ENCODE results near the gene KANTR. TPM values are rescaled to one million over a fixed set of nuclear protein-coding genes. Genes with fewer than 3 reads are reported as not detected.
"Not testable (repeated sequence)": the region's sequence is repeated elsewhere in the genome, so short reads cannot be mapped to it uniquely, and the experiment has no call there.

Gene KANTR
- total and polyA plus RNA-seq, 4 experiments from 2014 or later = 1.6 to 23.4 (median 11.6) TPM

GRCh38 chrX:53159184-53159583 is 65.2 kb downstream of the KANTR start:
- no peak overlapping the region for H3K27ac ChIP-seq (ENCODE audit: low read depth, low read length)
- Mint-ChIP-seq H3K4me1 (peaks cover 0 to 2% (median 0%) of the 10 kb centered on the region in 4 donors), H3K27ac (no peak overlapping the region), H3K4me3 (no peak overlapping the region), H3K36me3 (peaks cover 0 to 29% of the 10 kb centered on the region in 2 donors), H3K9me3 (no peaks in the 10 kb centered on the region), H3K27me3 (no peaks in the 10 kb centered on the region)
- H3K4me1 ChIP-seq (ENCODE audit: insufficient read depth, low read length) = no peaks in the 10 kb centered on the region
- CTCF ChIA-PET (ENCODE audit: partially characterized antibody) = no interaction called here
- no peaks in the 10 kb centered on the region for H3K9me3 ChIP-seq (ENCODE audit: control insufficient read depth in 1 of 2, low read length in 2 of 2)
- intact Hi-C loops (cut with micrococcal nuclease) = no loop called here
- POLR2A ChIA-PET (ENCODE audit: partially characterized antibody) = no interaction called here
- H3K4me3 ChIP-seq (ENCODE audit: low read length in 2 of 2) = no peak overlapping the region
- no peak for DNase-seq
- no peaks in the 10 kb centered on the region for H3K36me3 ChIP-seq (ENCODE audit: insufficient read depth, low read length)
- no peaks in the 10 kb centered on the region for H3K27me3 ChIP-seq (ENCODE audit: insufficient read depth, low read length)

- peaks cover 0 to 29% of the 10 kb centered on the region in 2 donors for H3K36me3 Mint-ChIP-seq
- no peak overlapping the region for H3K4me3 Mint-ChIP-seq
- H3K4me1 ChIP-seq (ENCODE audit: insufficient read depth, low read length) = no peaks in the 10 kb centered on the region
- ChIA-PET CTCF (ENCODE audit: partially characterized antibody) (no interaction called here), POLR2A (ENCODE audit: partially characterized antibody) (no interaction called here)
- H3K4me1 Mint-ChIP-seq = peaks cover 0 to 2% (median 0%) of the 10 kb centered on the region in 4 donors
- no peaks in the 10 kb centered on the region for H3K9me3 Mint-ChIP-seq
- no peaks in the 10 kb centered on the region for H3K36me3 ChIP-seq (ENCODE audit: insufficient read depth, low read length)
- H3K4me3 ChIP-seq (ENCODE audit: low read length in 2 of 2) = no peak overlapping the region
- no peak overlapping the region for H3K27ac ChIP-seq (ENCODE audit: low read depth, low read length)
- no peaks in the 10 kb centered on the region for H3K27me3 ChIP-seq (ENCODE audit: insufficient read depth, low read length)
- DNase-seq = no peak
- no peaks in the 10 kb centered on the region for H3K9me3 ChIP-seq (ENCODE audit: control insufficient read depth in 1 of 2, low read length in 2 of 2)
- intact Hi-C loops (cut with micrococcal nuclease) = no loop called here
- H3K27ac Mint-ChIP-seq = no peak overlapping the region
- no peaks in the 10 kb centered on the region for H3K27me3 Mint-ChIP-seq
These were observed 66.5 kb downstream of the KANTR start for GRCh38 chrX:53160297-53160983.

GRCh38 chrX:53163436-53163835 is 69.5 kb downstream of the KANTR start:
- H3K4me3 ChIP-seq (ENCODE audit: low read length in 2 of 2) = no peak overlapping the region
- H3K27me3 ChIP-seq (ENCODE audit: insufficient read depth, low read length) = no peaks in the 10 kb centered on the region
- H3K36me3 Mint-ChIP-seq = peaks cover 0 to 31% of the 10 kb centered on the region in 2 donors
- intact Hi-C loops (cut with micrococcal nuclease) = no loop called here
- no peaks in the 10 kb centered on the region for H3K27me3 Mint-ChIP-seq
- CTCF ChIA-PET (ENCODE audit: partially characterized antibody) = no interaction called here
- no peaks in the 10 kb centered on the region for H3K9me3 ChIP-seq (ENCODE audit: control insufficient read depth in 1 of 2, low read length in 2 of 2)
- no peaks in the 10 kb centered on the region for H3K4me1 ChIP-seq (ENCODE audit: insufficient read depth, low read length)
- H3K27ac Mint-ChIP-seq = no peak overlapping the region
- no peak for DNase-seq
- no peaks in the 10 kb centered on the region for H3K36me3 ChIP-seq (ENCODE audit: insufficient read depth, low read length)
- H3K4me3 Mint-ChIP-seq = no peak overlapping the region
- peaks cover 0 to 2% (median 0%) of the 10 kb centered on the region in 4 donors for H3K4me1 Mint-ChIP-seq
- H3K9me3 Mint-ChIP-seq = no peaks in the 10 kb centered on the region
- POLR2A ChIA-PET (ENCODE audit: partially characterized antibody) = no interaction called here
- no peak overlapping the region for H3K27ac ChIP-seq (ENCODE audit: low read depth, low read length)

- H3K27me3 Mint-ChIP-seq; H3K4me3 Mint-ChIP-seq; H3K27ac ChIP-seq (ENCODE audit: low read depth, low read length); H3K4me3 ChIP-seq (ENCODE audit: low read length in 2 of 2); CTCF ChIA-PET (ENCODE audit: partially characterized antibody); H3K9me3 Mint-ChIP-seq; H3K9me3 ChIP-seq (ENCODE audit: control insufficient read depth in 1 of 2, low read length in 2 of 2); intact Hi-C loops (cut with micrococcal nuclease); H3K27ac Mint-ChIP-seq; H3K27me3 ChIP-seq (ENCODE audit: insufficient read depth, low read length); DNase-seq; POLR2A ChIA-PET (ENCODE audit: partially characterized antibody); H3K4me1 ChIP-seq (ENCODE audit: insufficient read depth, low read length); H3K36me3 ChIP-seq (ENCODE audit: insufficient read depth, low read length); H3K4me1 Mint-ChIP-seq: not testable (repeated sequence)
- peaks cover 0 to 24% of the 10 kb centered on the region in 2 donors for H3K36me3 Mint-ChIP-seq
These were observed 70.6 kb downstream of the KANTR start for GRCh38 chrX:53164566-53164965.

GRCh38 chrX:53166103-53166502 is 72.2 kb downstream of the KANTR start:
- no peak for DNase-seq
- Mint-ChIP-seq H3K27me3 (no peaks in the 10 kb centered on the region), H3K4me3 (no peak overlapping the region), H3K36me3 (peaks cover 0 to 23% of the 10 kb centered on the region in 2 donors), H3K4me1 (no peaks in the 10 kb centered on the region), H3K27ac (no peak overlapping the region), H3K9me3 (no peaks in the 10 kb centered on the region)
- H3K27me3 ChIP-seq (ENCODE audit: insufficient read depth, low read length) = no peaks in the 10 kb centered on the region
- H3K27ac ChIP-seq (ENCODE audit: low read depth, low read length) = no peak overlapping the region
- H3K4me3 ChIP-seq (ENCODE audit: low read length in 2 of 2) = no peak overlapping the region
- intact Hi-C loops (cut with micrococcal nuclease) = no loop called here
- ChIA-PET CTCF (ENCODE audit: partially characterized antibody) (no interaction called here), POLR2A (ENCODE audit: partially characterized antibody) (no interaction called here)
- no peaks in the 10 kb centered on the region for H3K36me3 ChIP-seq (ENCODE audit: insufficient read depth, low read length)
- no peaks in the 10 kb centered on the region for H3K4me1 ChIP-seq (ENCODE audit: insufficient read depth, low read length)
- no peaks in the 10 kb centered on the region for H3K9me3 ChIP-seq (ENCODE audit: control insufficient read depth in 1 of 2, low read length in 2 of 2)

GRCh38 chrX:53171356-53171755 is 77.4 kb downstream of the KANTR start:
- intact Hi-C loops (cut with micrococcal nuclease) = no loop called here
- H3K9me3 Mint-ChIP-seq = peaks cover 0 to 9% (median 4%) of the 10 kb centered on the region in 8 donors
- Histone ChIP-seq H3K4me1 (ENCODE audit: insufficient read depth, low read length) (no peaks in the 10 kb centered on the region), H3K4me3 (ENCODE audit: low read length in 2 of 2) (no peak overlapping the region), H3K27ac (ENCODE audit: low read depth, low read length) (no peak overlapping the region), H3K36me3 (ENCODE audit: insufficient read depth, low read length) (no peaks in the 10 kb centered on the region), H3K27me3 (ENCODE audit: insufficient read depth, low read length) (no peaks in the 10 kb centered on the region), H3K9me3 (ENCODE audit: control insufficient read depth in 1 of 2, low read length in 2 of 2) (no peaks in the 10 kb centered on the region)
- no peaks in the 10 kb centered on the region for H3K27me3 Mint-ChIP-seq
- ChIA-PET POLR2A (ENCODE audit: partially characterized antibody) (no interaction called here), CTCF (ENCODE audit: partially characterized antibody) (no interaction called here)
- no peak overlapping the region for H3K4me3 Mint-ChIP-seq
- DNase-seq = no peak
- H3K27ac Mint-ChIP-seq = no peak overlapping the region
- H3K4me1 Mint-ChIP-seq = no peaks in the 10 kb centered on the region
- H3K36me3 Mint-ChIP-seq = peaks cover 4 to 33% of the 10 kb centered on the region in 2 donors

All from CD4-positive, alpha-beta memory T cell (primary cell).